Fibroblast of lung (primary cell): ENCODE measurements around the gene SLC25A3.

Source experiments
- CTCF ChIP-seq, 2 donors: IDR thresholded peaks in 1 of 2; conservative IDR thresholded peaks in 1 of 2; 1 replicate in 1 of 2; 2 replicates in 1 of 2; pipeline ENCODE4 v1.5.1; 2011 to 2012; ENCODE audit warnings: low read length in 2 of 2, control low read depth in 1 of 2, inconsistent platforms in 1 of 2, low read depth in 1 of 2, mild to moderate bottlenecking in 1 of 2
- EZH2 ChIP-seq: IDR thresholded peaks from 2 replicates; pipeline ENCODE4 v1.5.1; 2012; ENCODE audit warnings: low read length, control low read depth, mild to moderate bottlenecking; ENCODE audit errors: missing control alignments

DNA sequence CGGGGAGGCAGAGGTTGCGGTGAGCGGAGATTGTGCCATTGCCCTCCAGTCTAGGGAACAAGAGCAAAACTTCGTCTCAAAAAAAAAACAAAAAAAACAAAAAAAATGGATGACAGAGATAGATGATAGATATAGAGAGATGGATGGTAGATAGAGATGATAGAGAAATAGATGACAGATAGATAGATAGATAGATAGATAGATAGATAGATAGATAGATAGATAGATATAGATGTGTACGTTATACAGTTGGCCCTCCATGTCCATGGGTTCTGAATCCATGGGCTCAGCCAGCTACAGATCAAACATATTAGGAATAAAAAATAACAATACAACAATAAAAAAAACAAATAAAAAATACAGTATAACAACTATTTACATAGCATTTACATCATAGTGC is 12.8 kb upstream of the SLC25A3 start:
- TF ChIP-seq CTCF (conservative IDR thresholded peaks at IDR 0.05 in 1 of 2, IDR thresholded peaks at IDR 0.05 in 1 of 2; ENCODE audit: low read depth in 1 of 2, low read length in 2 of 2) (no peak), EZH2 (no peak)
